Activated CD4-positive, alpha-beta T cell treated with anti-CD3 and anti-CD28 coated beads, Interleukin-2, amount 50 U/mL, for 24 hours (primary cell): ENCODE data around the gene CCHCR1.
"Not testable (repeated sequence)": the region's sequence is repeated elsewhere in the genome, so short reads cannot be mapped to it uniquely, and the experiment has no call there.

Experiments used
- DNase-seq, 2 donors: peaks; one replicate each; pipeline ENCODE4 v3.0.0-alpha.2; 2020; ENCODE audit warnings: low read depth in 1 of 2, low spot score in 1 of 2

Gene CCHCR1

DNA sequence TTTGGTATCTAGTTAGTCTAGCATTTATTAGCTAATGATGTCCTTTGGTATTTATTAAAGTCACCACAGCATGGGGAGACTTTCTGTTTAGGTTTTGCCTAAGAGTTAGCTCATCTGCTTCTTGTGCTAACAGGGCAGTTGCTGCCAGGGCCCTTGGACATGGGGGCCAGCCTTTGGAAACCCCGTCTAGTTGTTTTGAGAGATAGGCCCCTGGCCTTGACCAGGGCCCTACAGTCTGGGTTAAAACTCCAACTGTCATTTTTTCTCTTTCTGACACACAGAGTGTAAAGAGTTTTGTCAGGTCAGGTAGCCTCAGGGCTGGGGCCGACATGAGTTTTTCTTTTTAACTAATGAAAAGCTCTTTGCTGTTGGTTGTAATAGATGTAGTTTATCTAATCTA lies 25.7 kb upstream of the CCHCR1 start:
- not testable (repeated sequence) for DNase-seq

DNA sequence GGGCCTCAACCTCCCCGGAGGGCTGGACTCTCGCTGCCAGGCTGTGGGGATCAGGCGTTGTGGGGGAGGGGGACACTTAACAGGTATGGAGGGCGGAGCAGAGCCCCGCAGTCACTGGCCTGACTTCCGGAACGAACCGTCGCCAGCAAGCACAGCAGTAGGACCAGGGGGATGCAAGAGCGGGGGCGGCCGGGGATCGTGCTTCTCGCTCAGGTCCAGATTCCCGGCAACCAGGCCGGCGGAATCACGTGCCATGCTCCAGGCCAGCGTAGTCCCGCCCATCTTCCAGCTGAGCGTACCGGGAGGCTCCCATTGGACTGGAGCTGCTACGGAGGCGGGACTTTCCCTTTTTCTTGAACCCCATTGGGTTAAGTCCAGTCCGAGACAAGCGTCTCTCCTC lies 22.9 kb upstream of the CCHCR1 start:
- peak; percentile 40 to 49 for DNase-seq

- no peak for DNase-seq
These were observed 22.3 kb upstream of the CCHCR1 start for GRCh38 chr6:31179896-31180295.

GRCh38 chr6:31179042-31179386 lies 21.4 kb upstream of the CCHCR1 start:
- no peak for DNase-seq

GRCh38 chr6:31178143-31179041 lies 20.8 kb upstream of the CCHCR1 start:
- DNase-seq: no peak

- DNase-seq: no peak
These were observed 18.4 kb upstream of the CCHCR1 start for GRCh38 chr6:31175971-31176370.

DNA sequence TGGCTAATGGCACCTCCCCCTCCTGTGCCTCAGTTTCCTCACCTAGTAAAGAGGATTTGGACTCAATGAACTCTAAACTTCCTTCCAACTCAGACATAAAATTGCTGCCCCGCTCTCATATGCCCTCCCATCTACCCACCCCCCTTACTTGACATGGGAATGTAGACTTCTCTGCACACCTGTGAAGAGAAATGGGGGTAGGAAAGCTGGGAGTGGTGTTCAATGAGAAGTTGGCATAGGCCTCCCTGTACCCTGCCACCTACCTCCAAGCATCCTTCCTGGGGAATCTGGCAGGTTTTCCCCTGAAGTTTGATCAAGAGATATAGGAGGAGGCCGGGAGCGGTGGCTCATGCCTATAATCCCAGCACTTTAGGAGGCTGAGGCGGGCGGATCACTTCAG lies 16.8 kb upstream of the CCHCR1 start:
- DNase-seq: no peak

DNA sequence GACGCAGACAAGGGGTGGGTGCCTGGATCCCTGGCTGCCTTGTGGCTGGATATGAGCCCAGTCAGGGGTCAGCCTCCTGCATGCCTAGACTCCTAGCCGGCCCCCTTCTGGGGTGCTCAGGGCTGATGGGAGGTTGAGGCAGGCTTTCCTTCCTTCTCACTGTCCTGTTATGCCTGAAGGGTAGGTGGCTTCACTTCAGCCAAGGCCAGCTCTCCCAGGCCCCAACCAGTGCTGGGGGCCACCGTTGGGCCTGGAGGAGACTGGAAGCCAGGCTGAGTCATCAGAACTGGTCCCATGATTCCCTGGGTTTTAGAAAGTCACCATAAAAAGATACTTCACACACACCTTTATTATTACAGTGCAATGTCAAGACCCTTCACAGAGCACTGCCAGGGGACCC lies 15.8 kb upstream of the CCHCR1 start:
- DNase-seq: no peak

DNA sequence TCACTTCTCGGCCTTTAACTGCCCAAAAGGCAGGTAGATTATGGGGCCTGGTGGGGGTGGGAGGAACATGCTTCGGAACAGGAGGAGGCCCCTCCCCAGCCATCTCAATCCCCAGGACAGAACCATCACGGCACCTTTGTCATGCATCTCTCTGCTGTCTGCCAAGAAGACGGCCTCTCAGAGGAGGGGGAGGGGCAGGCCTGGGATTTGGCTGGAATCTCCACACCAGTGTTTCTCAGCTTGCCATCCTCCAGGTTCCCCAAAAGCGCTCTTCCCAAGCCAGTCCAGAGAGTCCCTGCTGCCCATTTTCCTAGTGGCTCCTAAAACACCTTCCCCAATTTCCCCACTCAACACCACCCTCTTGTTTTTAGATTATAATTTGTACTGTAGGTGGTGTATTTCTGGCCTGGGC lies 15.4 kb upstream of the CCHCR1 start:
- DNase-seq: no peak

- no peak for DNase-seq
These were observed 14.6 kb upstream of the CCHCR1 start for GRCh38 chr6:31171931-31172905.

DNA sequence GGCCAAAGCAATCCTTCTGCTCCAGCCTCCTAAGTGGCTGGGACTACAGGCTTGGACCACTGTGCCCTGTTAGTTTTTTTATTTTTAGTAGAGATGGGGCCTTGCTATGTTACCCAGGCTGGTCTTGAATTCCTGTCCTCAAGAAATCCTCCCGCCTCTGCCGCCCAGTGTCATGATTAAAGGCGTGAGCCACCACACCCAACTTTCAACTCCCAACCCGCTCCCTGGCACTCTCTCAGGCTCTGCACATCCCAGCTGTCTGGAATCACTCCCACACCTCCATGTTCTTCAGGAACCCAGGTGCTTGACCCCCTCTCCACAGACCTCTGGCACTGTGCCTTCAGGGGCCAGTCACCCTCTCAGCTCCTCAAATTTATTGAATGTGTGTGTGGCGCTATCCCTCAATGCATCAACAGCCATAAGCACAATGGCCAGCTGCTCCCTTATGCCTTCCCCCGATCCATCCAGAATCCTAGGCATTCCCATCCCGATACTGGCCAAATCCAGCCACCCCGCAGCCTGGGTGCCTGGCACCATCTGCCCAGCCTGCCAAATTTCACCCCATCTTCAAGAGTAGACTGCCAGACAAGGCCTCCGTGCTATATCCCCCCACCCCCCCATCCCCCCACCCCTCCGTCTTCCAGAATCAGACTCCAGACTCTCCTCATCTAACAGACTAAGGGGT lies 13.5 kb upstream of the CCHCR1 start:
- DNase-seq: no peak

DNA sequence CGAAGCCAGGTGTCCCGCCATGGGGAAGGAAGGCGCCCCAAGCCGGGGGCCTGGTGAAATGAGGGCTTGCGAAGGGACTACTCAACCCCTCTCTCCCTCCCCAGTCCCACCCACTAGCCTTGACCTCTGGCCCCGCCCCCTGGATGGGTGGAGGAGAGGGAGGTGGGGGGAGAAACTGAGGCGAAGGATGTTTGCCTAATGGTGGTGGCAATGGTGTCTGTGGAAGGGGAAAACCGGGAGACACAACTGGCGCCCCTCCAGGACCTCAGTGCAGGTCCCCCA lies 12.9 kb upstream of the CCHCR1 start, which contains the start of gene POU5F1:
Gene POU5F1, minus strand, starts transcription at position 83 of the 282 bp plus-strand sequence. Its CDS starts 62 bp downstream, at position 21.
- DNase-seq: no peak

DNA sequence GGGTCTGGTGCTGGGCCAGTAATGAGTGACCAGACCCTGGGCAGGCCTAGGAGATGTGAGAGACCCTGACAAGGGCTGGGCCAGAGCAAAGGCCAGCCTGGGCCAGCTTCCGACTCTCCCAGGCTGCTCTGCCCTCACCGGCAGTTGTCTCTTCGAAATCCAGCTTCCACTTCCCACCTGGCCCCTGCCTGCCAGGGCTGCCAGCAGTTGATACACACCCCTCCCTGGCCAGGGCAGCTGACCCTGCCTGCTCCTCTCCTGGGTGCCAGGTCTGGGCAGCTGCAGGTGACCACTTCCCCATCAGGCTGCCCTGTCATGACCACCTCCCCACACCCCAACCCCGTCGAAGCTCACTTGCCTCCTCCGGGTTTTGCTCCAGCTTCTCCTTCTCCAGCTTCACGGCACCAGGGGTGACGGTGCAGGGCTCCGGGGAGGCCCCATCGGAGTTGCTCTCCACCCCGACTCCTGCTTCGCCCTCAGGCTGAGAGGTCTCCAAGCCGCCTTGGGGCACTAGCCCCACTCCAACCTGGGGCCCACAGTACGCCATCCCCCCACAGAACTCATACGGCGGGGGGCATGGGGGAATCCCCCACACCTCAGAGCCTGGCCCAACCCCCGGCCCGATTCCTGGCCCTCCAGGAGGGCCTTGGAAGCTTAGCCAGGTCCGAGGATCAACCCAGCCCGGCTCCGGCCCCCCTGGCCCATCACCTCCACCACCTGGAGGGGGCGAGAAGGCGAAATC lies 12.4 kb upstream of the CCHCR1 start:
- DNase-seq: not testable (repeated sequence)

DNA sequence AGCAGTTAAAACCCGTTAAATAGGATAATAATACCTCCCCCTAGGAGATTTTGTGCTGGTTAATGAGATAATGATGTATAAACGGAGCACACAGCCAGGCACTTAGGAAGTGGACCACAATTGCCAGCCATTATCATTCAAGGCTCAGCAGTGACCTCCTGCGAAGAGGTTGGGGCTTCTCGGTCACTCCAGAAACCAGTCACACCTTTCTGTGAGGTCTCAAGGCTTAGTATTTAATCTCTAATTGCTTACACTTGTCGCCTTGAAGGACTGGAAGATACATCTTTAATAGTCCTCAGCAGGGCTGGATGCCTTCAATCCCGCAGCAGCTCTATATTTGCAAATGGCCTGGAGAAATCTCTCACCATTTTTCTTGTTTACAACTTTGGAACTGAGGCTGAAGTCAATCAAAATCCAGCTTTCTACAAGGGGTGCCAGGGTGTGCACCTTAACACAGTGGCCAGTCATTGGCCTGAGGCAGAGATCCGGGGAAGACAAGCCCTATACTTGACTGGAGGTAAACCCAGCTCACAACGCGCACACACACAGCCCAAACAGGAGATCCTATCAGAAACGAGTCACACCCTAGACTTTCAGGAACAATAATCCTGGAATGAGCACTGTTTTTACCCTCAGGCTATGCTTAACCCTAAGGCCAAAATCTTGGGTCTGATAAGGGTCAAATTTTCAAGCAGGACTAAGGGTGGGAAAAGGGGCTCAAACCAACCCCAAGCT lies 11.7 kb upstream of the CCHCR1 start:
- no peak for DNase-seq

GRCh38 chr6:31168606-31169005 lies 11.0 kb upstream of the CCHCR1 start:
- DNase-seq: no peak

DNA sequence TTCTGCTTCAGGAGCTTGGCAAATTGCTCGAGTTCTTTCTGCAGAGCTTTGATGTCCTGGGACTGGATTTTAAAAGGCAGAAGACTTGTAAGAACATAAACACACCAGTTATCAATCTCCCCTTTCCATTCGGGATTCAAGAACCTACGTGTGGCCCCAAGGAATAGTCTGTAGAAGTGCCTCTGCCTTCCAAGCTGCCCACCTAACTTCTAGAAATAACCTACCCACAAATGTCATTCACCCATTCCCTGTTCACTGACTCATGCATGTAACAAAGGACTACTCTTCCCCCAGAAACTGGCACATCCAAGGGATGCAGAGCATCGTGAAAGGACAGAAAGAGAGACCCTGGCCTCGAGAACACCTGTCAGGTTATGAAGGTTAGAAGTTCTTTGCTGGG lies 8.4 kb upstream of the CCHCR1 start:
- no peak for DNase-seq

- DNase-seq: not testable (repeated sequence)
These were observed 7.6 kb upstream of the CCHCR1 start for GRCh38 chr6:31165064-31165832.

- not testable (repeated sequence) for DNase-seq
These were observed 7.0 kb upstream of the CCHCR1 start for GRCh38 chr6:31164475-31165063.

- DNase-seq: no peak
These were observed 6.3 kb upstream of the CCHCR1 start for GRCh38 chr6:31163922-31164321.
